OCI-LY1 (cell line): ENCODE data around the gene EGFL7.

Experiments
- H2AFZ ChIP-seq: fragments of 200-600 bp; sonication (generic), shearing (Covaris generic); 2 replicates; pipeline ENCODE4 v1.6.0; 2014; ENCODE audit warnings: antibody characterized with exemption, mild to moderate bottlenecking, low read length
- H3F3A ChIP-seq: fragments of 200-600 bp; sonication (generic), shearing (Covaris generic); 2 replicates; pipeline ENCODE4 v1.6.0; 2014; ENCODE audit warnings: mild to moderate bottlenecking, antibody characterized with exemption, low read length, moderate library complexity; ENCODE audit not compliant: insufficient read depth
- H3K27ac ChIP-seq: fragments of 200-600 bp; sonication (generic); 2 replicates; pipeline ENCODE4 v1.5.1; 2014; ENCODE audit warnings: low read length, mixed run types, mild to moderate bottlenecking, low read depth; ENCODE audit not compliant: poor library complexity, severe bottlenecking
- H3K27me3 ChIP-seq: fragments of 200-600 bp; sonication (generic); 2 replicates; pipeline ENCODE4 v1.6.0; 2014; ENCODE audit warnings: antibody characterized with exemption, mild to moderate bottlenecking, low read length, moderate library complexity; ENCODE audit not compliant: insufficient read depth
- H3K36me3 ChIP-seq: fragments of 200-600 bp; sonication (generic); 2 replicates; pipeline ENCODE4 v1.6.1; 2014; ENCODE audit warnings: mild to moderate bottlenecking, antibody characterized with exemption, low read length, moderate library complexity, mixed read lengths; ENCODE audit not compliant: insufficient read depth
- H3K4me1 ChIP-seq: fragments of 200-600 bp; sonication (generic); 2 replicates; pipeline ENCODE4 v1.5.1; 2014; ENCODE audit warnings: mild to moderate bottlenecking, low read length, moderate library complexity; ENCODE audit not compliant: insufficient read depth, severe bottlenecking
- H3K4me2 ChIP-seq: fragments of 200-600 bp; sonication (generic), shearing (Covaris generic); 2 replicates; pipeline ENCODE4 v1.6.1; 2014; ENCODE audit warnings: low read length
- H3K4me3 ChIP-seq: fragments of 200-600 bp; sonication (generic); 2 replicates; pipeline ENCODE4 v1.5.1; 2014; ENCODE audit warnings: low read length, low read depth, mild to moderate bottlenecking, mixed read lengths; ENCODE audit not compliant: poor library complexity, severe bottlenecking
- H3K79me2 ChIP-seq: fragments of 200-600 bp; shearing (Covaris generic); 2 replicates; pipeline ENCODE4 v1.6.1; 2016; ENCODE audit warnings: mixed run types, low read length, mixed read lengths; ENCODE audit not compliant: insufficient read depth
- H3K9ac ChIP-seq: fragments of 200-600 bp; sonication (generic), shearing (Covaris generic); 2 replicates; pipeline ENCODE4 v1.6.1; 2014; ENCODE audit warnings: mild to moderate bottlenecking, low read length, mixed read lengths
- H3K9me2 ChIP-seq: fragments of 200-600 bp; sonication (generic), shearing (Covaris generic); 2 replicates; pipeline ENCODE4 v1.6.1; 2014; ENCODE audit warnings: low read depth, mild to moderate bottlenecking, low read length, mixed read lengths
- H3K9me3 ChIP-seq: fragments of 200-600 bp; shearing (Covaris generic); 2 replicates; pipeline ENCODE4 v1.6.1; 2014; ENCODE audit warnings: low read length, mixed read lengths
- H4K20me1 ChIP-seq: fragments of 200-600 bp; sonication (generic), shearing (Covaris generic); 2 replicates; pipeline ENCODE4 v1.6.0; 2016; ENCODE audit warnings: mild to moderate bottlenecking, low read length; ENCODE audit not compliant: insufficient read depth
- CTCF ChIP-seq: fragments of 200-600 bp; sonication (generic), shearing (Covaris generic); IDR thresholded peaks from 2 replicates; pipeline ENCODE4 v1.5.1; 2017; ENCODE audit warnings: mild to moderate bottlenecking, antibody characterized with exemption, low read length, moderate library complexity, mixed read lengths
- EZH2 ChIP-seq: fragments of 200-600 bp; sonication (generic), shearing (Covaris generic); IDR thresholded peaks from 2 replicates; pipeline ENCODE4 v1.8.0; 2017; ENCODE audit warnings: borderline replicate concordance, mixed run types, mild to moderate bottlenecking, antibody characterized with exemption, low read length, moderate library complexity, mixed read lengths

EGFL7 gene

DNA sequence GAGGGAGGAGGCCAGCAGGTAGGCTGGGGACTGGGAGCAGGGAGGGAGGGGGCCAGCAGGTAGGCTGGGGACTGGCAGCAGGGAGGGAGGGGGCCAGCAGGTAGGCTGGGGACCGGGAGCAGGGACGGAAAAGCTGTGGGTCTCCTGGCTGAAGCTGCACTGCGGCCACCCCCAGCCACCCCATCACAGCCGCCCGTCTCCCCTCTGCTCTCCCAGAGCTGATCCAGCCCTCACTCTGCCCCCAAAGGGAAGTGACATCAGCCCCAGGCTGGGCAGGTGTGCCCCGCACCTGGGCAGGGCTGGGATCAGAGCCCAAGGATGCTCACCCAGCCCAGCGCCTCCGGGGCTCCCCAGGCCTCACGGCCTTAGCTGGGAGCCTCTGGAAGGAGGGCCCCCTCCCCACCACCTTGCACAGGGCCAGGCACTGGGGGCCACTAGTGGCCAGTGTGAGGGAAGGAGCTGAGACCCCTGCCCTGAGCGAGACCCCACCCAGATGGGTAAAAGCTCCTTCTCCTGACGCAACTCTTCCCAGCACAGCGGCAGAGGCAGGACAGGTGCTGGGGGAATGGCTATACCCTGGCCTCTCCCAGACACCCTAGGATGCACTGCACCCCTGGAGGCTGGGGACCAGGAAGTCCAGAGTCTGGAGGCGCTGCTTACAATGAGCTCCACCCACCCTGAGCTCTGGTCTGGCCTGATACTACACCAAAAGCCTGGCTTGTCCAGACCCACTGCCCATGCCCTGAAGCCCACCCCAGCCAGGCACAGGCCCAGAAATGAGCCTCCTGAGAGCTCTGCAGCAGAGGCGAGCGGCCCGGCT lies 13.0 kb downstream of the EGFL7 start:
- no peak for TF ChIP-seq CTCF
- TF ChIP-seq EZH2, result no peak
- H3K4me2 ChIP-seq, result no peak overlapping the region
- H3K4me1 ChIP-seq, result no peaks in the 10 kb centered on the region
- H2AFZ ChIP-seq, result no peak overlapping the region
- no peaks in the 10 kb centered on the region for H3K36me3 ChIP-seq
- H4K20me1 ChIP-seq, result no peaks in the 10 kb centered on the region
- H3K27ac ChIP-seq, result no peak overlapping the region
- H3K9ac ChIP-seq, result no peak overlapping the region
- no peaks in the 10 kb centered on the region for H3F3A ChIP-seq
- H3K9me2 ChIP-seq, result no peaks in the 10 kb centered on the region
- H3K4me3 ChIP-seq, result no peak overlapping the region
- H3K9me3 ChIP-seq, result no peaks in the 10 kb centered on the region
- 0 out of 2 replicates have a peak, but pooled peaks cover 4% of the 10 kb centered on the region for H3K27me3 ChIP-seq
- no peaks in the 10 kb centered on the region for H3K79me2 ChIP-seq

DNA sequence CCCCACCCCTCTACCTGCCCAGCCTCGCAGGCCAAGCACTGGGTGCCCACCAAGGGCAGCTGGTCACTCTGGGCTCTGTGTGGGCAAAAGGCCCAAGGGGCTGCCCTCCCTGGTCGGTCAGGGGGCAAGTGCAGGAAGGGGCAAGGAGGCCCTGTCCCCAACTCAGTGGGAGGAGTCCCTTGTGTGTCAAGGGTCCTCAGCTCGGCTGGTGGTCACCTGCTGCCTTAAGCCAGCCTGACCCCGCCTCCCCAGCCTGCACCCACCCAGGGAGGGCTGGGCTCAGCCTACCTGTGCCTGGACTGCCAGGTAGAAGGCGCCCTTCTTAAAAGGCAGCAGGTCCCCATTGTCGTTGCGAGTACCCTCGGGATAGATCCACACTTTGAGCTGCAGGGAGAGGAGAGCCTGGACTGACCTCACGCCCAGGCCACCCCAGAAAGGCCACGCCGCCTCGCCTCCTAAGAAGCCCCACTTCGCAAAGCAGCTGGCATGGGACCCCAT lies 13.6 kb downstream of the EGFL7 start:
- TF ChIP-seq EZH2, result no peak
- TF ChIP-seq CTCF, result no peak
- Histone ChIP-seq H3F3A (no peaks in the 10 kb centered on the region), H3K27ac (no peak overlapping the region), H2AFZ (no peak overlapping the region), H4K20me1 (no peaks in the 10 kb centered on the region), H3K4me1 (no peaks in the 10 kb centered on the region), H3K4me2 (no peak overlapping the region), H3K79me2 (no peaks in the 10 kb centered on the region), H3K9me2 (no peaks in the 10 kb centered on the region), H3K4me3 (no peak overlapping the region), H3K27me3 (0 out of 2 replicates have a peak, but pooled peaks cover 4% of the 10 kb centered on the region), H3K9ac (no peak overlapping the region), H3K36me3 (no peaks in the 10 kb centered on the region), H3K9me3 (no peaks in the 10 kb centered on the region)

DNA sequence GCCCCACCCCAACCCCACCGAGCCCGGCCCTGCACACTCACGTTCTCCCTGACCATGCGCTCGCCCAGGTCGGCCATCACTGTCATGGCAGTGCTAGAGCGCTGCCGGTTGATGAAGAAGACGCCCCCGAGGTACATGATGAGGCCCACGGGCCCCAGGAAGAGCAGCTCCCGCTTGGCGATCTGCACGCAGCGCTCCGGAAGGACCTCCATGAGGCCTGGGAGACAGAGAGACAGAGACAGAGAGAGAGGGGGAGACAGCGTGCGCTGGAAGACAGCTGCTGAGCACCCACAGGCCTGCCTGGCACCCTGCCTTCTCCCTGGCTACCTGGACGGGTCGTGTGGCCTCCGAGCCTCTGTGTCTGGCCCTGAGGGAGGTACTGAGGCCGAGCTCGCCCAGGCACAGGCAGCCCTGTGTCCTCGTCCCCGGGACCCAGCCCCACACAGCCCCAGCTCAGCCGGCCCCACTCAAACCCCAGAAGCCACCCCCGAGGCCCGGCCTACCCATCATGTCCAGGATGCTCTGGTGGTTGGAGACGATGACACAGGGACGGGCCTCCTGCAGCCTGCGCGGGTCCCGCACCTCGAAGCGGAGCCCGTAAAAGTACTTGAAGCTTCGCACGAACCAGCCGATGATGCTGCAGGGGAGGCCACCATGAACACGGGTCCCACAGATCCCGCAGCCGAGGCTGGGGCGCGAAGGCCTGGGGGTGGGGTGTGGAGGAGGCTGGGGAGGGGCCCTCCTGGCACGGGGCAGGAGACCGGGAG lies 14.4 kb downstream of the EGFL7 start:
- Histone ChIP-seq H3K9me3 (no peaks in the 10 kb centered on the region), H3K36me3 (no peaks in the 10 kb centered on the region), H4K20me1 (no peaks in the 10 kb centered on the region), H3K9ac (no peak overlapping the region), H3K79me2 (no peaks in the 10 kb centered on the region), H3K4me1 (no peaks in the 10 kb centered on the region), H3F3A (no peaks in the 10 kb centered on the region), H3K4me3 (no peak overlapping the region), H3K9me2 (no peaks in the 10 kb centered on the region), H3K27ac (no peak overlapping the region), H3K4me2 (no peak overlapping the region), H3K27me3 (0 out of 2 replicates have a peak, but pooled peaks cover 4% of the 10 kb centered on the region), H2AFZ (no peak overlapping the region)
- TF ChIP-seq CTCF (no peak), EZH2 (no peak)
